H1 (cell line): ENCODE measurements around the gene DCDC2. TPM values are rescaled to one million over a fixed set of nuclear protein-coding genes. Genes with fewer than 3 reads are reported as not detected.

Experiments used
- polyA plus RNA-seq, 7 experiments: library from polyadenylated mRNA; depleted of rRNA in 3 of 7; stranded (reverse) in 5 of 7; unstranded in 2 of 7; fragments of >200 nt in 5 of 7; fragments of 200-250 nt in 2 of 7; gene quantifications; 1 replicate in 5 of 7; 2 replicates in 1 of 7; 4 replicates in 1 of 7; pipeline versions ENCODE4 v1.2.1 to v1.2.3, GENCODE V29; 2011 to 2013; ENCODE audit warnings: missing spikeins in 2 of 7, mixed read lengths in 2 of 7
- total RNA-seq: library from RNA; stranded (reverse); fragmentation: NEBNext Ultra II Directional; extraction: Animal tissue kit (Norgen Biotek cat#: 25700); gene quantifications from 2 replicates; pipeline ENCODE4 v1.2.1, GENCODE V29; 2021
- TF ChIP-seq, protein P1 (sequence below): IDR thresholded peaks from 2 replicates; pipeline ENCODE4 v1.6.1; 2012; ENCODE audit warnings: low read length, inconsistent platforms

The DCDC2 gene
- total and polyA plus RNA-seq, 2 of the 8 experiments (the other 6 are each of a cell fraction or from before 2014, with no cell fraction given) = 0.03 to 0.15 TPM

DNA sequence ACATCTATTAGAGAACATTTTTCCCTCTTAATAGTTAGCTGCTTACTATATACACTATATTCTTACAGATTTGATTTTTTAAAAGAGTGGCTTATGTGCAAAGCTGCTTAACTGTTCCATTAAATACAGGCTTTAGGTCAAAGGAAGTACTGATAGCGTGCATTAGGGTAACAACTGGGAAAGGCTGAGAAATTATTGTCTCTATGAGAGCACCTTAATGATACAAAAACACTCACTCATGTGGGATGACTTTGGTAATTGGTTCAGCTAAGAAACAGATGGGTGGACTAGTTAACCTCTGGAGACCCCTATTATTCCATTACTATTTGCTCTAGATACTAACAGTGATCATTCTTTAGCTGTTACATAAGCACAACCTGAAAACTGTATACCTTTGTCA is 4.0 kb downstream of the DCDC2 start (continued):
- TF ChIP-seq, protein P1, sequence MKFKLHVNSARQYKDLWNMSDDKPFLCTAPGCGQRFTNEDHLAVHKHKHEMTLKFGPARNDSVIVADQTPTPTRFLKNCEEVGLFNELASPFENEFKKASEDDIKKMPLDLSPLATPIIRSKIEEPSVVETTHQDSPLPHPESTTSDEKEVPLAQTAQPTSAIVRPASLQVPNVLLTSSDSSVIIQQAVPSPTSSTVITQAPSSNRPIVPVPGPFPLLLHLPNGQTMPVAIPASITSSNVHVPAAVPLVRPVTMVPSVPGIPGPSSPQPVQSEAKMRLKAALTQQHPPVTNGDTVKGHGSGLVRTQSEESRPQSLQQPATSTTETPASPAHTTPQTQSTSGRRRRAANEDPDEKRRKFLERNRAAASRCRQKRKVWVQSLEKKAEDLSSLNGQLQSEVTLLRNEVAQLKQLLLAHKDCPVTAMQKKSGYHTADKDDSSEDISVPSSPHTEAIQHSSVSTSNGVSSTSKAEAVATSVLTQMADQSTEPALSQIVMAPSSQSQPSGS = no peak
- TF ChIP-seq, all 59 proteins: peak for 0
